Neural cell (in vitro differentiated cells): ENCODE measurements around the gene MAFB. TPM values are rescaled to one million over a fixed set of nuclear protein-coding genes. Genes with fewer than 3 reads are reported as not detected.

Experiments
- H2AFZ ChIP-seq: fragments of 200-600, 300-800 bp; sonication (generic), shearing (Covaris generic); 2 replicates; pipeline ENCODE4 v1.6.0; 2014; ENCODE audit warnings: low read depth, mild to moderate bottlenecking, antibody characterized with exemption, low read length, moderate library complexity
- H3F3A ChIP-seq: fragments of 200-600 bp; shearing (Covaris generic); 2 replicates; pipeline ENCODE4 v1.6.1; 2016; ENCODE audit warnings: mild to moderate bottlenecking, moderate library complexity, mixed read lengths, antibody characterized with exemption, low read length; ENCODE audit not compliant: insufficient read depth, poor library complexity, severe bottlenecking
- H3K27ac ChIP-seq: fragments of 200-600, 300-800 bp; sonication (generic), shearing (Covaris generic); 2 replicates; pipeline ENCODE4 v1.5.1; 2014; ENCODE audit warnings: mild to moderate bottlenecking, low read length, moderate library complexity
- H3K27me3 ChIP-seq: fragments of 300-800, 200-600 bp; sonication (generic), shearing (Covaris generic); 2 replicates; pipeline ENCODE4 v1.6.0; 2014; ENCODE audit warnings: mild to moderate bottlenecking, low read depth, low read length, moderate library complexity; ENCODE audit not compliant: insufficient read depth
- H3K36me3 ChIP-seq: fragments of 300-800, 200-600 bp; sonication (generic), shearing (Covaris generic); 2 replicates; pipeline ENCODE4 v1.5.1; 2014; ENCODE audit warnings: mild to moderate bottlenecking, antibody characterized with exemption, low read length, moderate library complexity; ENCODE audit not compliant: insufficient read depth
- H3K4me2 ChIP-seq: fragments of 300-800, 200-600 bp; sonication (generic), shearing (Covaris generic); 2 replicates; pipeline ENCODE4 v1.6.0; 2014; ENCODE audit warnings: mild to moderate bottlenecking, low read length
- H3K4me3 ChIP-seq: fragments of 300-800, 200-600 bp; sonication (generic), shearing (Covaris generic); 2 replicates; pipeline ENCODE4 v1.5.1; 2014; ENCODE audit warnings: mild to moderate bottlenecking, low read length, moderate library complexity
- H3K79me2 ChIP-seq: fragments of 200-600 bp; shearing (Covaris generic); replicated peaks from 2 replicates; pipeline ENCODE4 v1.6.0; 2014; ENCODE audit warnings: mild to moderate bottlenecking, low read length, moderate library complexity; ENCODE audit not compliant: insufficient read depth
- H3K9ac ChIP-seq: fragments of 300-800, 200-600 bp; sonication (generic), shearing (Covaris generic); 2 replicates; pipeline ENCODE4 v1.6.1; 2016; ENCODE audit warnings: mild to moderate bottlenecking, low read length, mixed read lengths
- H3K9me2 ChIP-seq: fragments of 200-600 bp; shearing (Covaris generic); 2 replicates; pipeline ENCODE4 v1.6.1; 2016; ENCODE audit warnings: mild to moderate bottlenecking, low read length, mixed read lengths; ENCODE audit not compliant: insufficient read depth
- H3K9me3 ChIP-seq: fragments of 200-600, 300-800 bp; sonication (generic), shearing (Covaris generic); 2 replicates; pipeline ENCODE4 v1.6.1; 2016; ENCODE audit warnings: mild to moderate bottlenecking, mixed run types, low read length, moderate library complexity, mixed read lengths
- H4K20me1 ChIP-seq: fragments of 200-600 bp; shearing (Covaris generic); 2 replicates; pipeline ENCODE4 v1.6.1; 2016; ENCODE audit warnings: mild to moderate bottlenecking, mixed run types; ENCODE audit not compliant: insufficient read depth
- CTCF ChIP-seq: fragments of 450-650 bp; IDR thresholded peaks from 2 replicates; pipeline ENCODE4 v1.5.1; 2014; ENCODE audit warnings: antibody characterized with exemption, mild to moderate bottlenecking, moderate library complexity; ENCODE audit not compliant: poor library complexity, severe bottlenecking
- EP300 ChIP-seq: fragments of 450-650 bp; conservative IDR thresholded peaks from 2 replicates; pipeline ENCODE4 v1.6.1; 2014; ENCODE audit warnings: antibody characterized with exemption, mild to moderate bottlenecking, moderate library complexity; ENCODE audit not compliant: poor library complexity, severe bottlenecking
- EZH2 ChIP-seq: fragments of 200-600, 300-800 bp; shearing (Covaris generic), sonication (generic); IDR thresholded peaks from 2 replicates; pipeline ENCODE4 v1.6.1; 2014; ENCODE audit warnings: antibody characterized with exemption, low read length, borderline replicate concordance, mild to moderate bottlenecking; ENCODE audit not compliant: insufficient read depth, poor library complexity, severe bottlenecking
- MXI1 ChIP-seq: fragments of 450-650 bp; conservative IDR thresholded peaks from 2 replicates; pipeline ENCODE4 v1.6.1; 2014; ENCODE audit warnings: antibody characterized with exemption, mild to moderate bottlenecking; ENCODE audit not compliant: poor library complexity, severe bottlenecking
- POLR2AphosphoS5 ChIP-seq: IDR thresholded peaks from 2 replicates; pipeline ENCODE4 v1.6.1; 2012
- RAD21 ChIP-seq: fragments of 450-650 bp; conservative IDR thresholded peaks from 2 replicates; pipeline ENCODE4 v1.6.1; 2014; ENCODE audit warnings: antibody characterized with exemption, mild to moderate bottlenecking, moderate library complexity
- REST ChIP-seq: IDR thresholded peaks from 2 replicates; pipeline ENCODE4 v1.6.1; 2012; ENCODE audit warnings: borderline replicate concordance
- SMC3 ChIP-seq: fragments of 450-650 bp; conservative IDR thresholded peaks from 2 replicates; pipeline ENCODE4 v1.6.1; 2014; ENCODE audit warnings: antibody characterized with exemption, mild to moderate bottlenecking, moderate library complexity; ENCODE audit not compliant: poor library complexity
- TAF1 ChIP-seq: IDR thresholded peaks from 2 replicates; pipeline ENCODE4 v1.6.1; 2012; ENCODE audit warnings: low read depth
- polyA plus RNA-seq: library from polyadenylated mRNA; depleted of rRNA; stranded (reverse); fragments of >200 nt; gene quantifications from 2 replicates; pipeline ENCODE4 v1.2.3, GENCODE V29; 2014

Gene MAFB
- polyA plus RNA-seq, 1 donor from 2014 or later = 5.6 TPM

GRCh38 chr20:40689943-40690835 lies 1.2 kb upstream of the MAFB start:
- peak overlapping the region; percentile 92 for H3K4me3 ChIP-seq
- no peaks in the 10 kb centered on the region for H3F3A ChIP-seq
- H3K9ac ChIP-seq = peak overlapping the region; percentile 92
- H3K79me2 ChIP-seq = peaks cover 12% of the 10 kb centered on the region
- H3K27ac ChIP-seq = peak overlapping the region; percentile 84
- peak overlapping the region; percentile 85 for H3K4me2 ChIP-seq
- TF ChIP-seq SMC3 (peak; percentile 93), MXI1 (peak; percentile 19), RAD21 (peak; percentile 93), CTCF (peak; percentile 97), POLR2AphosphoS5 (peak; percentile 58), REST (peak; percentile 33), EP300 (no peak), TAF1 (peak; percentile 63), EZH2 (no peak)
- no peaks in the 10 kb centered on the region for H3K9me2 ChIP-seq
- H3K27me3 ChIP-seq = peaks cover 90% of the 10 kb centered on the region
- no peaks in the 10 kb centered on the region for H3K9me3 ChIP-seq
- H2AFZ ChIP-seq = peak overlapping the region; percentile 93
- peaks cover 12% of the 10 kb centered on the region for H4K20me1 ChIP-seq
- no peaks in the 10 kb centered on the region for H3K36me3 ChIP-seq

GRCh38 chr20:40688129-40689099 lies 622 bp downstream of the MAFB start:
- H3F3A ChIP-seq = no peaks in the 10 kb centered on the region
- TF ChIP-seq REST (no peak), MXI1 (peak; percentile 12)
- peak overlapping the region; percentile 64 for H3K27ac ChIP-seq
- peaks cover 12% of the 10 kb centered on the region for H3K79me2 ChIP-seq
- peaks cover 12% of the 10 kb centered on the region for H4K20me1 ChIP-seq
- H3K4me2 ChIP-seq = no peak overlapping the region
- H3K36me3 ChIP-seq = peaks cover 5% of the 10 kb centered on the region
- H3K9ac ChIP-seq = peak overlapping the region; percentile 92
- H3K4me3 ChIP-seq = peak overlapping the region; percentile 92
- H3K9me3 ChIP-seq = no peaks in the 10 kb centered on the region
- H3K9me2 ChIP-seq = no peaks in the 10 kb centered on the region
- H2AFZ ChIP-seq = peak overlapping the region; percentile 22
- peaks cover 90% of the 10 kb centered on the region for H3K27me3 ChIP-seq
